Measurements from ENCODE around the gene DAB2IP. TPM values are rescaled to one million over a fixed set of nuclear protein-coding genes. Genes with fewer than 3 reads are reported as not detected.

Gene DAB2IP
- total RNA-seq, 1 donor from 2014 or later, result 27.3 TPM

DNA sequence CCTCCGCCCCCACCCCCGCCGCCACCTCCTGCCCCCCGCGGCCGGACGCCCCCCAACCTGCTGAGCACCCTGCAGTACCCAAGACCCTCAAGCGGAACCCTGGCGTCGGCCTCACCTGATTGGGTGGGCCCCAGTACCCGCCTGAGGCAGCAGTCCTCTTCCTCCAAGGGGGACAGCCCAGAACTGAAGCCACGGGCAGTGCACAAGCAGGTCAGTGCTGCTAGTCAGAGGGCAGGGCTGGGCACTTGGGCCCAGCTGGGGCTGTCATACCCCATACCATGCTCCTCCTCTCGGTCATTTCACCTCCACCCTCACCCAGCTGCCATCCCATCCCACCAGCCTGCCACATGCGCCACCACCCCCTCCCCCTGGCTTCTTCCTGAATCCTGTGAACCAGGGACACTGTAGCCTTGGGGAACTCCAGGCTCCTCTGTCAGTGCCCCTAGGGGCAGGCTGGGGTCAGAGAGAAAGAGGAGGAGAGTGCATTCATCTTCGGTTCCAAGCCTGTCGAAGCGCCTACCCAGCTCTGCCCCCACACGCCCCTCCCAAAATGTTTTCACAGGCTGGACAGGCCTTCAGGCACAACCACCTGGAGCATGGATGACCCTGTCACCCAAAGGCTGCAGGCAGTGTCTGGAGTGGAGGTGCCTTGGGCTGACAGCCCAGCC is 122.0 kb downstream of the DAB2IP start:
- DNase-seq (ENCODE audit: low spot score) (no peak), ATAC-seq (peak; percentile 80)

DNA sequence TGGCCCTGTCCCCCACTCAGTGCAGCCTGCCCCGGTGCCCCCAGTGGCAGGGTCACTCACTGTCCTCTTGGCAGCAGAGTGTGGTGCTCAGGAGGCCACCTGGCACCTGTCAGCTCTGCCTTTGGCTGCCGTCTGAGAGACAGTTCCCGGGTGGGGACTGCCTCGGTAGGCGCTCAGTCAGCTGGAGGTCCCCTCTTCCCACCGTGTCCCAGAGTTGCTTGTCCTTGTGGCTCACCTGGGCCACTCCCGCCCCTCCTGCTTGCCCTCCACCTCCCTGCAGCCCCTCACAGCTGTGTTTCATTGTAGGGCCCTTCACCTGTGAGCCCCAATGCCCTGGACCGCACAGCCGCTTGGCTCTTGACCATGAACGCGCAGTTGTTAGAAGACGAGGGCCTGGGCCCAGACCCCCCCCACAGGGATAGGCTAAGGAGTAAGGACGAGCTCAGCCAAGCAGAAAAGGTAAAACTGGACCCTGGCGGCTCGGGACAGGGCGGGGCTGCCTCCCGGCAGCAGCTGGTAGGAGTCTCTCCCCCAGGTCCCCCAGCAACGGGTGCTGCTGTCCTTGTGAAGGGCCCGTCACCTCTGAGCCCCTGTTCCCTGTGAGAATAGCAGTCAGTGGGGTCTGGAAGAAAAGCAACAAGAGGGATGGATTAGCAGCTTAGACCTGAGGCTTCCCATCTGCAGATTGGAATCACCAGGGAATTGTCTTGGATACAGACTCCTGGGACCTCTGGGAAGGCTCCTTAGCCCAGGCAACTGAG is 122.7 kb downstream of the DAB2IP start:
- ATAC-seq (no peak), DNase-seq (ENCODE audit: low spot score) (peak; percentile 96)

DNA sequence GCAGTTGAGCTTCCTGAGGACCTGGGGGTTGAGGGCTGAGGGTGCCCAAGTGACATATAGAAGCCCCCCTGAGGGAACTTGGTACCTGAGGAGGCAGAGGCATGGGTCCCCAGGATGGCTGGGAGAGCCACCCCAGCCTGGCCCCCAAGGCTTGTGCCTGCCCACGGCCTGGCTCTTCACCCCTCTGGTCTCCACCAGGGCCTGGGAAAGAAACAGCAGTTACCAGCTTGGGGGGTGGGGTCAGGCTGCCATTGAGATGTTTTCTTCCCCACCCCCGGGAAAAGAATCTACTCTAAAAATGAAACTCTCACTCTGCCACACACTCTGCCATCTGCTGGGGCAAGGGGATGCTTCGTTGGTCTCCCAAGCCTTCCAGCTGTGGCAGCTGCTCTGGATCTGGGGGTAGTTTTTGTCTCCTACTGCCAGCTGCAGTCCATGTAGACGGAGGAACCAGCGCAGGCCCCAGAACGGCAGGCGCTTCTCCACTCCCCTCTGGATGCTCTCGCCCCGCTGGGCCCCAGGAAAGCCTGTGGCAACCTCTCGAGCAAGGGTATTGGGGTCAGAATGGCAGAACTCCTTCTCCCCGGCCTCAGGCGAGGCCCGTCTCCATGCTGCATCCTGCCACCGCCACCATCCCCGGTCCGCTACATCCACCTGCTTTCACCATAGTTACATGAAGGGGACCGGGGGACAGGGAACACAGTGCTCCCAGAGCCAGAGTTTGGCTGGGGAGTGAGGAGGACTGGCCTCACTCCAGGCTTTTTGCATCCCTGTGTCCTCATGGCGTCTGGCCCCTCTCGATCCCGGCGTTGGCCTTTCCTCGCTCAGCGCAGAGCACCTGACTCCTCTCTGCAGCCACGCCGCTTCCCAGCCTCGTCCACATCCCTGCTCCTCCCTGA is 123.5 kb downstream of the DAB2IP start:
- no peak for ATAC-seq

DNA sequence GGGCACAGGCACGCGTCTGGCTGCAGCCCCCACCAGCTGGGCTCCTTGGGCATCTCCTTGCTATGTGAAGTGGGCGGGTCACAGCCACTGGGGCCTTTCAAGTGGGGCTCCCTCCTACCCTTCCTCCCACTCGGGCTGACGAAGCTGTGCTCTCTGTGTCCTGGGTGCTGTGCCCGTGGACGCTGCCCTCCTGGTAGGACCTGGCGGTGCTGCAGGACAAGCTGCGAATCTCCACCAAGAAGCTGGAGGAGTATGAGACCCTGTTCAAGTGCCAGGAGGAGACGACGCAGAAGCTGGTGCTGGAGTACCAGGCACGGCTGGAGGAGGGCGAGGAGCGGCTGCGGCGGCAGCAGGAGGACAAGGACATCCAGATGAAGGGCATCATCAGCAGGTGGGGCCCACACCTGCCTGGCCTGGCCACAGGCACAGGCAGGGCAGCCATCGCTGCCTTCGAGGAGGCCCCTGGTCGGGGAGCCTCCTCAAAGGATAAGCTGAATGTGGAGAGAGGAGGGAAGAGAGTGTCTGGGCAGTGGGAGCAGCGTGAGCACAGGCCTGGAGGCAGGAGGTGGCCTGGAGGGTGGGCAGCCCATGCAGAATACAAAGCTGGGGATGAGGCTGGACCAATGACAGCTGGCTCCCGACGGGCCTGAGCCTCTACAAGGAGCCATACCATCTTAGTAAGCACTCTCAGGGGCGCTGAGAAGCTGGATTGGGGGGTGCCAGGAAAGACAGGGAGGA is 124.7 kb downstream of the DAB2IP start:
- no peak for DNase-seq (ENCODE audit: low spot score)
- ATAC-seq, result no peak

More for the DNA sequence above, 123.5 kb downstream of the DAB2IP start:
- no peak for DNase-seq (ENCODE audit: low spot score)

DNA sequence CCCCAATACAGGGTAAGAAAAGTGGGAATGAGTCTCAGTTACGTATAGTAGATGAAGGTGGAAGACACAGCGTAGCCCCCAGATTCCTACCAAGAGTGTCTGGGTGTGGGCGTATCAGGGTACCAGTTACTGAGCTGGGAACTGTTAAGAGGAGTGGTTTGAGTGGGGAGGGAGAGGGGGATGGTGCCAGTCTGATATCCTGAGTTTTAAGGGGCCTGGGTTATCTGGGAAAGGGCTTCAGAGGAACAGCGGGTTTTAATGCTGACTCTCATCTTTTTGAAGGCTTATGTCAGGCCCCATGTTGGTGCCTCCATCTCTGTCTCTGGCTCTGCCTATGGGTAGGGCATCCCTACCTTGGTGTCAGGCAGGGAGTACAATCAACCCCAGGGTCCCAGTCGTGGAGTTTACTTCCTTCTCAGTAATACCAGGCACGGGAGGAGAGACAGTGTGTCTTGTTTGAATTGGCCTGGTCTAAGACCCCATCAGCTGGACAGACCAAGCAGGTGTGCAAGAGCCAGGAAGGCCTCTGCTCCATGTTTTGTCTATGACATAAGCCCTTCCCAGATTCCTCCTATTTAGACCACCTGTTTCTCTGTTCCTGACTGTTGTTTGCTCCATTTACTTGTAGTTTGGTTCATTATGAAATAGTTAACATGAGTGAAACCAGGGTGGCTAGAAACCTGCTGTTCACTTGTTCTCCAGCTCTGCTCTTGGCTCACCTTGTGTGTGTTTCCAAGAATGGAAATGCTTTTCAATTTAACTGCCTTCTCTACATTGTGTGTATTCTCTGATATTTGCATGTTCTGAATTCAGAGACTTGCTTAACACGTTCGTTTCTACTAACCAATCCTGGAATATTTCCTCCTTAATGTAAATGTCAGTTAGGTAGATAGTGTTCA is 125.6 kb downstream of the DAB2IP start:
- ATAC-seq (no peak), DNase-seq (ENCODE audit: low spot score) (no peak)

DNA sequence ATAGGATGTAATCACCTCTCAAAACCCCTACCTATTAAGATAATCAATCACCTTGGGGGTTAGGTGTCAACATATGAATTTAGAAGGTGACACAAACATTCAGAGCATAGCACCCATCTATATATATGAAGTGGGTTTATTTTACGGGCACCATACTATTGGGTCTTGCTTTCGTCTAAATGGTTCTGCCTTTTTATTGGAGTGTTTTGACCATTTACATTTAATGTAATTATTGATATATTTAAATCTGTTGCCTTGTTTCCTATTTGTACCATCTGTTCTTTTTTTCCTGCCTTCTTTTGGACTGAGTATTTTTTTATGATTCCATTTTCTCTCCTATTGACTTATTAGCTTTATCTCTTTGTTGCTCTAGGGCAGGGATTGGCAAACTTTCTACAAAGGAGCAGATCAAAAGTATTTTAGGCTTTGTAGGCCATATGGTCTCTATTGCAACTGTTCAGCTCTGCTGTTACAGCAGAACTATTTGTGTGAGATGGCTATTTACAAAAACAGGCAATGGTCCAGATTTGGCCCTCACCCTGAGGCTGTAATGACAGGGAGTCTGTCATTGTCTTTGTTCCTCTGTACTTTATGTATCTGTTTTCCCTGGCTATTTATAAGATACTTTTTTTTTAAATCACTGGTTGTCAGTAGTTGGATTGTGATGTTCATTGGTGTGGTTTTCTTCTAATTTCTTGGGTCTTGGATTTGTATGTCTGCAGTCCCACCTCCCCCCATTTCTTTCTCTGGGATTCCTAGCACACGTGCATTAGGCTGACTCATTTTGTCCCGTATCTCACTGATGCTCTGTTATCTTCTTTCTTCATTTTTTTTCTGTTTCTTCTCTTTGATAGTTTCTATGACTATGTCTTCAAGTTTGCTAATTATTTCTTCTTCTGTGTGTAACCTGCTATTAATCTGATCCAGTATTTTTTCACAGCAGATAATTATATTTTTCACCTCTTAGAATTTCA is 127.1 kb downstream of the DAB2IP start:
- no peak for DNase-seq (ENCODE audit: low spot score)
- ATAC-seq, result no peak

DNA sequence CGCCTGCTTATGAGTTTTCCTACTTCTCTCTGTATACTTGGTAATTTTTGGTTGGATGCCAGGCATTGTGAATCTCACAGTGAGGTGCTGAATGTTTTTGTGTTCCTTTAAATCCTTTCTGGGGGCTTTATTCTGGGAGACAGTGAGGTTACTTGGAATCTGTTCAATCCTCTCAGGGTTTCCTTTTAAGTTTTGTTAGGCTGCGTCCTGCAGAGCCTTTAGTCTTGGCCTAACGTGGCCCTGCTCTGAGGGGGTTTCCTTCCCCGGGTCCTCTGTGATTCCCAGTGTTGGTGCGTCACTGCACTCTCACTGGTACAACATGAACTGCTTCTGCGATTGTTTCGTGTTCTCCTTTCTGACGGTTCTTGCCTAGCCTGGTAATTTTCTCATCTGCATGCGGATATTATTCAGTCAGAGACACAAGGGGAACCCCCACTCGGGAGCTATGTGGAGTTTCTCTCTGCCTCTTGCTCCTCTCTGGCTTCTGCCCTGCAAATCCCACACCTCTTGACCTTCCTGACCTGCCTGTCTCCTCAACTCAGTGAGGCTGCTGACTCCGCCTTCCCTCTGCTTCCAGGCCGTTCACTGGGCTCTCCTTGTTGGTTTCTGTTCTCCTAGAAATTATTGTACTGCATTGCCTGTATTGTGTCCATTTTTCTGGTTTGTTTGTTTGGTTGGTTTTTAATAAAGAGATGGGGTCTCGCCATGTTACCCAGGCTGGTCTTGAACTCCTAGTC is 128.1 kb downstream of the DAB2IP start:
- ATAC-seq, result no peak

DNA sequence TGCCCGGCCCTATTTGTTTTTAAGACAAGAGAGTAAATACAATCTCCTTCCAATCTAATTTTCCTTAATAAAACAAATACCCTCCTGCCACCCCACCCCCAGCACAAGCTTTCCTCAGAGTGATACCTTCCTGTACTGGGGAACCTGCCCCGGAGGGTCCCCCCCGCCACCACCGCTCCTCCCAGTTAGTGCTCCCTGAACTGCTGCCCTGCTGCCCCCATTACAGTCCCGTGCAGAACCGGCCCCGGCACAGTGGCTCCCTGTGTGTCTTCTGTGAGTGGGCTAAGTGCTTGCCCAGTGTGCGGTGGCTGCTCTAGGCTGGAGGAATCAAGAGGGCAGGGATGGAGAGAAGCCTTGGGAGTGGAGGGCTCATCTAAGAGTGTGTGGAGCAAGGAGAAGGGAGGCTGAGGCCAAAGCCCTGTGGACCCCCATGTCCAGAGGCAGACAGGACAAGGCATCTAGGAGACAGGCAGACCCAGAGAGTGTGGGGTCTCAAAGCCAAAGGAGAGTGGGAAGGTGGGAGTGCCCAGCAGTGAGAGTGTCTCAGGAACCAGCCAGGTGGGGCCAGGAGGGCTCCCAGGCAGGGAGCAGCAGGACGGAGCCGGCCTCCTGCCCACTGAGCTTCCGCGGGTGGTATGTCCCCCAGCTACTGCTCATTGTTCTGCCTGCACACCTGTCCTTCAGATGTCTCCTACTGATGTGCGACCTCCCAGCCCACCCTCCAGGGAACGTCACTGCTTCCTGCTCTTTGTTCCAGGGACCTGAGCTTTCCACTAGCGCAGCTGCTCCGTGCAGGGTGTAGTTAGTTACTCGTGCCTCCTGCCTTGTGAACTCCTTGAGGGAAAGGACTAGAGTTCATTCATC is 129.0 kb downstream of the DAB2IP start:
- ATAC-seq (no peak), DNase-seq (ENCODE audit: low spot score) (no peak)

More for the DNA sequence above, 128.1 kb downstream of the DAB2IP start:
- DNase-seq (ENCODE audit: low spot score), result no peak

DNA sequence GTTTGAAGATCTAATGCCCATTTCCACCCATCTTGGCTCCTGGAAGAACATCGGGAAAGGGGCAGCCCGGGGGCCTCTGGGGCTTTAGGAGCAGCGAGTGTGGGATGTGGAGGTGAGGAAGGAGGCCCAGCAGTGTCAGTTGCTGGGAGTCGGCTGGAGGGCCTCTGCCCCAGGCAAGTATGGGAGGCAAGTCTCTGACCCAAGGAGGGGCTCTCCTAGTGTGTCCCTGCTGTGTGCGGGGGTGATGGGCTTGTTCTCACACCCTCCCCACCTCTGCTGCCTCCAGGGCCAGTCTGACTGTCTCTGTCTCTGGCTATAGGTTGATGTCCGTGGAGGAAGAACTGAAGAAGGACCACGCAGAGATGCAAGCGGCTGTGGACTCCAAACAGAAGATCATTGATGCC is 129.7 kb downstream of the DAB2IP start:
- ATAC-seq, result no peak
- DNase-seq (ENCODE audit: low spot score), result no peak

DNA sequence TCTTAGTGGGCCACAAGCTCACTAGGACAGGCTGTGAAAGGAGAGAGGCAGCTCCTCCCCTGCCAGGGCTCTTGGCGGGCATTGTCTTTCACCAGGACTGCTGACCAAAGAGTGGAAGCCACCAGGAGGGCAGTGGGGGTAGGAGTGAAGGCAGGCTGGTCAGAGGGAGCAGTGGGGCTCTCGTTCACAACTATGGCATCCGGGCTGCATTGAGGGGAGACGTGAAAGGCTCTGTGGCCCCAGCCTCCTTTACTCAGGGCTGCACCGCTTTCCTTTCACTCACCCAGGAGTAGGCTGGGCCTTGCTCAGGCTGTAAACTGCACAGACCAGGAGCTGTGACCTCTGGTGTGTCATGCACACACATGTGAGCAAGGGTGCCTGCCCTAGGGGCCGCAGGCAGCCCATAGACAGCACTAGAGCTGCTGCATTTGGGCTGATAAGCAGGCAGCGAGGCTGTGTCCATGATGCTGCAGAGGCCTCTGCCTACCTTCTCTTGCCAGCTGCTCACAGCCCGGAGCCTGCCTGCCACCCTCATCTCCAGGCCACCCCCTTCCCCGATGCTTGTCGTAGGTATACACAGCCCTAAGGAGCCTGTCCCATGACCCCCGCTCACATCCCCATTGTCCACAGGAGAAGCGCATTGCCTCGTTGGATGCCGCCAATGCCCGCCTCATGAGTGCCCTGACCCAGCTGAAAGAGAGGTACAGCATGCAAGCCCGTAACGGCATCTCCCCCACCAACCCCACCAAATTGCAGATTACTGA is 130.4 kb downstream of the DAB2IP start:
- ATAC-seq, result peak; percentile 21
- DNase-seq (ENCODE audit: low spot score), result no peak

DNA sequence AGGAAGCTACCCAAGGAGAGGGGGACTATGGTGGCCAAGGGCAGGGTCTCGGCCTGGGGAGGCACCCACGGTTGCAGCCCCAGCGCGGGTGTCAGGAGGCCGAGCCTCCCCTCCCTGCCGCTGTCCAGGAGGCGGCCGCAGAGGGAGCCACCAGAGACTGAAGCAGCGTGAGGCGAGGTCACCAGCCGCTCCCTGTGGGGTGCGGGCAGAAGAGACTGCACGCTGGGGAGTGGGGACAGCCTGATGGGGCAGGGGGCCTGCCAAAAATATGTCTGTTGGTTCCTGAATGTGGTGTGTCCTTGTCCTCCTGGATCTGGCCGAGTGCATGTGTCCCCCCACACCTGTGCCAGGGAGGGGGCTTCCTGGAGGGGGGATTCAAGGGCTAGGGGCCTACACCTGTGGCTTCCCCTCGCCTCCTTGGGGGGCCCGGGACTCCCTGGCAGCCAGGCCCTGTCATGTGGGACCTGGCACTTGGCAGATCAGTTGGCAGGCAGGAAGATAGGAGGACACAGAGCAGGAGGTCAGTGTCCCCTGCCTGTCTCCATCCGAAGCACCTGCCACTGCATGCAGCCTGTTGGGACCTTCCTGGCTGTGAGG is 131.2 kb downstream of the DAB2IP start:
- DNase-seq (ENCODE audit: low spot score) (peak; percentile 56), ATAC-seq (peak; percentile 90)

DNA sequence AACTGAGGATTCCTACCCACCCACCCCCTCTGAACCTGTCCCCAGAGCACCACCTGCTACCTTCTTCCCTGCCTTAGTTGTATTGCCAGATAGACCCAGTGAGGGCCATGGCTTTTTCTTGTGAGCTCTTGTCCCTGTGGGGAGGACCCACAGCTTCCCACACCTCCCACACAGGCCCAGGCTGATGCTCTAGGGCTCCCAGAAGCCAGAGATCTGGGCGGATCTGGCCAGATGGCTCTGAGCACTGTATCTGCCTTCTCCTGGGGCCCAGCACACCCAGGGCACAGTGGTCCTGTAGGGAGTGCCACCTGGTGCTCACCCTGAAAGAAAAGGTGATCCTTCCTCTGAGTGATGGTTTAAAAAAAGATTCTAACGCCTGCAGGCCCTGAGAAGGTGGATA is 131.7 kb downstream of the DAB2IP start:
- ATAC-seq, result no peak
- no peak for DNase-seq (ENCODE audit: low spot score)

DNA sequence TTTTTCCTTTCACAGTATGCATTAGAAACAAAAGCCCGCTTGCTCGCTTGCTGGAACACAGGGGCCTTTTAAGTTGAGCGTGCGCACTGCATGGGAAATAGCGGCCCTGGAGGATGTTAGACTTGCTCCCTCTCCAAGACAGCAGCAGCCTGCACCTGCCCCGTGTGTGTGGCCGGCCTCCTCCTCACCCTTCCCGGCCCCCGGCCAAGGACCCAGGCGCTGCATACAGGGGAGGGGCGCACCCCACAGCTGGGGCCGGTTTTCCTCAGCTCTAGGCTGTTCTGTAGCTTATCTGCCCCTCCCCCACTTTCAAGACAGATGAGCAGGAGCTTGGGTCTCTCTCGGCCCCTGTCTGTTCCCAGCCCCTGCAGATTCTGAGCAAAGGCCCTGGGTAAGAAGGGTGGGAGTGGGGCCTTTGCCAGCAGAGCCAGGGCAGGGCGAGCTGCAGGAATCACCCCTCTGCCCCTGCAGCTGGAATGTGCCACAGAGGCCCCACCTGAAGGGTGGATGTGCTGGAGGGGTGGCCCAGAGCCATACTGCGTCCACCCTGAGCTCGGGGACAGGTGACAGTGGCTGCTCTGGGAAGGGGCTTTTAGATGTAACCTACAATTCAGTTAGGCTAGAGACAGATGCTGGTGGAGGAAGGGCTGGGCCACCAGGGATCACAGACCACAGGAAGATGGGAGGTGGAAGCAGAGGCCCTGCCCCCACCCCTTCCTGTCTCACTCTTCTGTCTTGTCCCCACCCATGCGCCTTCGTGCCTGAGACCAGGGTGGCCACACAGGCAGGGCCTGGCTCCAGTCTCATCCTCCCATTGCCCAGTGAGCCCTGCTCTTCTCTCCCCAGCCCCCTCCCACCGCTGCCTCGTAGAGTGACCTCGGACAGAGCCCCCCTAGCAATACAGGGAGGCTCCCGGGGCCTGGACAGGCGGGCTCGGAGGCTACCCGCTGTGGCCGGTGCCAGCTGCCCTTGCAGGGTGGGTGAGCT is 132.4 kb downstream of the DAB2IP start:
- ATAC-seq (no peak), DNase-seq (ENCODE audit: low spot score) (no peak)

DNA sequence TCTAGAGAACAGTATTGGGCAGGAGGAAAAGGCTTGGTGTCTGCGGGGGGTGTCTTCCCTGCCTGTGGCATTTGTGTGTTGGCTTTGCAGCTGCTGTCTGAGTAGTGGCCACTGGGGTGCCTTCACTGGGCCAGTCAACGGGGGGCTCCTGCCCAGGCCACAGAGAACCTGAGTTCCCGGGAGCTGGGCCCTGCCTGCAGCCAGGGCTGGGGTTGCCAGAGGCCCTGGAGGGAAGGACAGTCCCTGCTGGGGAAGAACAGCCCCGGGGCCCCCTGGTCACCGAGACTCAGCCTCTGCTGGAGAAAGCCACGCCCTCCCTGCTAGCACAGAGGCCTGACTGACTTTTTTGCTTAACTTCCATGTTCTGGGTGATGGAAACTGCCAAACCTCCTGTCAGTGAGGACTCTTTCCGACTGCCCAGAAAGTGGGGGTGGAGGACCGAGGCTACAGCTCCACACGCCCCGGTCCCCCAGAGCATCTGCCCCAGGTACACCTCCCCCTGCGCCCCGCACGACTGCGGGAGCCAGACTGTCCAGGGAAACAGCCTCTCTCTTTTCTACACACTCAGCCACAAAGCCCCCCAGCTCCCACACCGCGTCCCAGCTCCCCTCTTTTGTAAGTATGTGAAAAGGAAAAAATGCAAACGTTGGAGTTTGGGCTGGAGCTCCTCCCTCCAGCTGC is 133.4 kb downstream of the DAB2IP start:
- no peak for DNase-seq (ENCODE audit: low spot score)

More for the DNA sequence above, 133.4 kb downstream of the DAB2IP start:
- no peak for ATAC-seq
